ENCODE data around the gene C5orf34. TPM values are rescaled to one million over a fixed set of nuclear protein-coding genes. Genes with fewer than 3 reads are reported as not detected.
"Not testable (repeated sequence)": the region's sequence is repeated elsewhere in the genome, so short reads cannot be mapped to it uniquely, and the experiment has no call there.

Gene C5orf34
- under 1 TPM; 0.35 to 0.44 TPM for total RNA-seq
- long read RNA-seq, partial matches to known transcripts = 0 of 1 reads
- long read RNA-seq, other reads (novel, unspliced or antisense) = 1 of 1 reads

GRCh38 chr5:43514816-43515677 lies at the start of gene C5orf34:
Gene C5orf34, minus strand, starts transcription at chr5:43515148. Its CDS starts 5,809 bp downstream, at chr5:43509339.
- intact Hi-C loops (cut with DNase I) = no loop called here
- ATAC-seq = peak; percentile 100
- peak; percentile 97 for DNase-seq

- ATAC-seq (no peak), DNase-seq (no peak)
- intact Hi-C loops (cut with DNase I) = no loop called here
Measured at GRCh38 chr5:43564289-43564850, 49.4 kb upstream of the C5orf34 start.

GRCh38 chr5:43563321-43563720 lies 48.4 kb upstream of the C5orf34 start:
- intact Hi-C loops (cut with DNase I) = no loop called here
- peak in 1 of 2 donors; percentile 32 for ATAC-seq

GRCh38 chr5:43561356-43561755 lies 46.4 kb upstream of the C5orf34 start:
- ATAC-seq (no peak), DNase-seq (no peak)
- intact Hi-C loops (cut with DNase I) = no loop called here

More at GRCh38 chr5:43563321-43563720, 48.4 kb upstream of the C5orf34 start:
- DNase-seq = no peak

- no peak for DNase-seq
- ATAC-seq = no peak
- intact Hi-C loops (cut with DNase I) = no loop called here
Measured at GRCh38 chr5:43560128-43560527, 45.2 kb upstream of the C5orf34 start.

GRCh38 chr5:43556857-43557542 lies 42.1 kb upstream of the C5orf34 start, which contains the start of gene PAIP1:
Gene PAIP1, minus strand, starts transcription at chr5:43557077. Its CDS starts 231 bp downstream, at chr5:43556846.
- peak; percentile 87 for DNase-seq
- ATAC-seq = peak; percentile 92 to 95
- intact Hi-C loops (cut with DNase I) = loop anchor here in 1 of 2 donors (5.0 kb wide), 1 partner anchor 45 kb away; the partner anchor contains the start of gene NNT

GRCh38 chr5:43556607-43556856 lies 41.6 kb upstream of the C5orf34 start:
- ATAC-seq = peak; percentile 92 to 97
- intact Hi-C loops (cut with DNase I) = loop anchor here in 1 of 2 donors (5.0 kb wide), 1 partner anchor 46 kb away; the partner anchor contains the start of gene NNT
- DNase-seq = not testable (repeated sequence)

GRCh38 chr5:43555895-43556606 lies 41.1 kb upstream of the C5orf34 start:
- ATAC-seq (peak; percentile 62 to 63), DNase-seq (peak; percentile 74)
- intact Hi-C loops (cut with DNase I) = loop anchor here in 1 of 2 donors (5.0 kb wide), 1 partner anchor 46 kb away; the partner anchor contains the start of gene NNT

- DNase-seq (no peak), ATAC-seq (no peak)
- intact Hi-C loops (cut with DNase I) = no loop called here
Measured at GRCh38 chr5:43554497-43554896, 39.5 kb upstream of the C5orf34 start.

- DNase-seq (no peak), ATAC-seq (no peak)
- intact Hi-C loops (cut with DNase I) = no loop called here
Measured at GRCh38 chr5:43553381-43553780, 38.4 kb upstream of the C5orf34 start.

- DNase-seq (no peak), ATAC-seq (no peak)
- intact Hi-C loops (cut with DNase I) = no loop called here
Measured at GRCh38 chr5:43551731-43552130, 36.8 kb upstream of the C5orf34 start.

GRCh38 chr5:43549272-43549671 lies 34.3 kb upstream of the C5orf34 start:
- ATAC-seq; intact Hi-C loops (cut with DNase I): not testable (repeated sequence)

GRCh38 chr5:43548358-43548757 lies 33.4 kb upstream of the C5orf34 start:
- no peak for ATAC-seq
- intact Hi-C loops (cut with DNase I) = no loop called here
- DNase-seq = no peak

More at GRCh38 chr5:43549272-43549671, 34.3 kb upstream of the C5orf34 start:
- DNase-seq = not testable (repeated sequence)

- ATAC-seq = no peak
- DNase-seq = no peak
- intact Hi-C loops (cut with DNase I) = no loop called here
Measured at GRCh38 chr5:43547532-43547931, 32.6 kb upstream of the C5orf34 start.

- no peak for DNase-seq
- intact Hi-C loops (cut with DNase I) = no loop called here
- ATAC-seq = peak in 1 of 2 donors; percentile 40
Measured at GRCh38 chr5:43543434-43543833, 28.5 kb upstream of the C5orf34 start.

- ATAC-seq = no peak
- intact Hi-C loops (cut with DNase I) = no loop called here
- no peak for DNase-seq
Measured at GRCh38 chr5:43540746-43541145, 25.8 kb upstream of the C5orf34 start.

GRCh38 chr5:43536972-43537371 lies 22.0 kb upstream of the C5orf34 start:
- DNase-seq (no peak), ATAC-seq (no peak)
- intact Hi-C loops (cut with DNase I) = no loop called here

- DNase-seq = no peak
- intact Hi-C loops (cut with DNase I) = no loop called here
- ATAC-seq = no peak
Measured at GRCh38 chr5:43533646-43534045, 18.7 kb upstream of the C5orf34 start.

GRCh38 chr5:43530648-43531047 lies 15.7 kb upstream of the C5orf34 start:
- no peak for ATAC-seq
- intact Hi-C loops (cut with DNase I) = no loop called here
- DNase-seq = no peak

Data from left cardiac atrium (tissue), 4 donors.